ENCODE data around the gene KIF1A.

DNA sequence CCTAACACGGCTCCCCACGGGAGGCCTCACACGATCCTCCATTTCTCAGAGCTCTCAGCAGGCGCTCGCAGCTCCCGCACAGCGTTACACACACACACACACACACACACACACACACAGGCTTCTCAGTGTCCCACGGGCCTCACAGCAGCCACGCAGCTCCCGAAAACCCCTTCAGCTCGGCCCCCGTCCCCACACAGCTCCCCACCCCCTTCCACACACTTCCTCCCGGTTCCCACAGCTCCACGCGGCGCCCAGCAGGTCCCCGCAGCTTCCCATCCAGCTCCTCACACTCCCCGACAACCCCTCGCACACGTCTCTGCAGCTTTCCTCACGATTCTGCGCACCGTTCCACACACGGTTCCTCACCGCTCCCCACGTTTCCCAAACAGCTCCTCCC lies 41.6 kb downstream of the KIF1A start:
- TF ChIP-seq, protein P1, sequence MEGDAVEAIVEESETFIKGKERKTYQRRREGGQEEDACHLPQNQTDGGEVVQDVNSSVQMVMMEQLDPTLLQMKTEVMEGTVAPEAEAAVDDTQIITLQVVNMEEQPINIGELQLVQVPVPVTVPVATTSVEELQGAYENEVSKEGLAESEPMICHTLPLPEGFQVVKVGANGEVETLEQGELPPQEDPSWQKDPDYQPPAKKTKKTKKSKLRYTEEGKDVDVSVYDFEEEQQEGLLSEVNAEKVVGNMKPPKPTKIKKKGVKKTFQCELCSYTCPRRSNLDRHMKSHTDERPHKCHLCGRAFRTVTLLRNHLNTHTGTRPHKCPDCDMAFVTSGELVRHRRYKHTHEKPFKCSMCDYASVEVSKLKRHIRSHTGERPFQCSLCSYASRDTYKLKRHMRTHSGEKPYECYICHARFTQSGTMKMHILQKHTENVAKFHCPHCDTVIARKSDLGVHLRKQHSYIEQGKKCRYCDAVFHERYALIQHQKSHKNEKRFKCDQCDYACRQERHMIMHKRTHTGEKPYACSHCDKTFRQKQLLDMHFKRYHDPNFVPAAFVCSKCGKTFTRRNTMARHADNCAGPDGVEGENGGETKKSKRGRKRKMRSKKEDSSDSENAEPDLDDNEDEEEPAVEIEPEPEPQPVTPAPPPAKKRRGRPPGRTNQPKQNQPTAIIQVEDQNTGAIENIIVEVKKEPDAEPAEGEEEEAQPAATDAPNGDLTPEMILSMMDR (IDR thresholded peaks at IDR 0.05) = no peak
- TF ChIP-seq POLR2AphosphoS5 (IDR thresholded peaks at IDR 0.05) (no peak), POLR2A (IDR thresholded peaks at IDR 0.05) (no peak)

Data from suprapubic skin (tissue), 4 donors.